DND-41 (cell line): ENCODE results near the gene WDR38.

Experiments used
- CTCF ChIP-seq: IDR thresholded peaks from 2 replicates; pipeline ENCODE4 v1.5.1; 2012; ENCODE audit warnings: borderline replicate concordance, low read length, moderate library complexity, mild to moderate bottlenecking; ENCODE audit not compliant: poor library complexity, severe bottlenecking; ENCODE audit errors: extremely low read depth
- EZH2 ChIP-seq: IDR thresholded peaks from 3 replicates; pipeline ENCODE4 v1.6.1; 2012; ENCODE audit warnings: borderline replicate concordance, low read depth, mild to moderate bottlenecking, moderate library complexity, low read length, inconsistent platforms; ENCODE audit not compliant: severe bottlenecking

GRCh38 chr9:124849801-124850200 lies 3.5 kb upstream of the WDR38 start:
- TF ChIP-seq CTCF (no peak), EZH2 (no peak)
